NCI-H128 (cell line): ENCODE data around the gene CSMD2.

Source experiments
- DNase-seq: peaks from one replicate; lab custom pipeline; 2025; ENCODE audit not compliant: unreplicated experiment; lab: John Stamatoyannopoulos, UW

CSMD2 gene

GRCh38 chr1:33908324-33908956 lies 256.6 kb downstream of the CSMD2 start:
- DNase-seq: no peak

GRCh38 chr1:33906156-33906555 lies 258.9 kb downstream of the CSMD2 start:
- DNase-seq: no peak

- no peak for DNase-seq
Observed at GRCh38 chr1:33905241-33905640, 259.8 kb downstream of the CSMD2 start.

GRCh38 chr1:33903210-33903589 lies 261.8 kb downstream of the CSMD2 start:
- DNase-seq: no peak

GRCh38 chr1:33902486-33903209 lies 262.4 kb downstream of the CSMD2 start:
- no peak for DNase-seq

- DNase-seq: no peak
Observed at GRCh38 chr1:33899746-33900145, 265.3 kb downstream of the CSMD2 start.

GRCh38 chr1:33898881-33899280 lies 266.1 kb downstream of the CSMD2 start:
- DNase-seq: no peak

GRCh38 chr1:33898406-33898805 lies 266.6 kb downstream of the CSMD2 start:
- no peak for DNase-seq

GRCh38 chr1:33897092-33897725 lies 267.8 kb downstream of the CSMD2 start:
- DNase-seq: no peak

- DNase-seq: no peak
Observed at GRCh38 chr1:33895976-33896375, 269.1 kb downstream of the CSMD2 start.

GRCh38 chr1:33895396-33895795 lies 269.6 kb downstream of the CSMD2 start:
- no peak for DNase-seq

- no peak for DNase-seq
Observed at GRCh38 chr1:33893147-33893830, 271.7 kb downstream of the CSMD2 start.

- no peak for DNase-seq
Observed at GRCh38 chr1:33886496-33886895, 278.5 kb downstream of the CSMD2 start.

GRCh38 chr1:33880305-33880704 lies 284.7 kb downstream of the CSMD2 start:
- DNase-seq: no peak

- no peak for DNase-seq
Observed at GRCh38 chr1:33878392-33878791, 286.6 kb downstream of the CSMD2 start.

- DNase-seq: no peak
Observed at GRCh38 chr1:33876970-33877650, 287.9 kb downstream of the CSMD2 start.

- DNase-seq: no peak
Observed at GRCh38 chr1:33875862-33876261, 289.2 kb downstream of the CSMD2 start.

GRCh38 chr1:33874636-33875035 lies 290.4 kb downstream of the CSMD2 start:
- no peak for DNase-seq

GRCh38 chr1:33872683-33873082 lies 292.3 kb downstream of the CSMD2 start:
- DNase-seq: no peak

GRCh38 chr1:33872275-33872674 lies 292.8 kb downstream of the CSMD2 start:
- no peak for DNase-seq

GRCh38 chr1:33867684-33868083 lies 297.3 kb downstream of the CSMD2 start:
- DNase-seq: no peak
